Neural progenitor cell (in vitro differentiated cells): ENCODE data around the gene CHAF1B. TPM values are rescaled to one million over a fixed set of nuclear protein-coding genes. Genes with fewer than 3 reads are reported as not detected.
"Not testable (repeated sequence)": the region's sequence is repeated elsewhere in the genome, so short reads cannot be mapped to it uniquely, and the experiment has no call there.

Experiments used
- DNase-seq: peaks from one replicate; pipeline ENCODE4 v3.0.0-alpha.2; 2016; ENCODE audit warnings: low spot score
- H2AFZ ChIP-seq: fragments of 200-600 bp; sonication (generic); replicated peaks from 2 replicates; pipeline ENCODE4 v1.6.1; 2016; ENCODE audit warnings: antibody characterized with exemption
- H3F3A ChIP-seq: fragments of 200-600 bp; sonication (generic); 2 replicates; pipeline ENCODE4 v1.6.1; 2016; ENCODE audit warnings: antibody characterized with exemption, low read depth
- H3K27ac ChIP-seq: fragments of 200-600 bp; sonication (generic); 2 replicates; pipeline ENCODE4 v1.5.1; 2016; ENCODE audit warnings: mild to moderate bottlenecking
- H3K27me3 ChIP-seq: fragments of 200-600 bp; sonication (generic); 2 replicates; pipeline ENCODE4 v1.6.1; 2016; ENCODE audit warnings: mild to moderate bottlenecking, moderate library complexity
- H3K36me3 ChIP-seq: fragments of 200-600 bp; sonication (generic); 2 replicates; pipeline ENCODE4 v1.5.1; 2016
- H3K4me1 ChIP-seq: fragments of 200-600 bp; sonication (generic); 2 replicates; pipeline ENCODE4 v1.6.1; 2016; ENCODE audit warnings: mixed run types
- H3K4me2 ChIP-seq: fragments of 200-600 bp; sonication (generic); 2 replicates; pipeline ENCODE4 v1.6.1; 2016
- H3K4me3 ChIP-seq: fragments of 200-600 bp; sonication (generic); 2 replicates; pipeline ENCODE4 v1.5.1; 2016
- H3K79me2 ChIP-seq: fragments of 200-600 bp; sonication (generic); 2 replicates; pipeline ENCODE4 v1.6.1; 2016; ENCODE audit warnings: low read depth
- H3K9ac ChIP-seq: fragments of 200-600 bp; sonication (generic); 2 replicates; pipeline ENCODE4 v1.6.1; 2016
- H3K9me3 ChIP-seq: fragments of 200-600 bp; sonication (generic); 2 replicates; pipeline ENCODE4 v1.5.1; 2016; ENCODE audit warnings: low read depth
- H4K20me1 ChIP-seq: fragments of 200-600 bp; sonication (generic); 2 replicates; pipeline ENCODE4 v1.6.1; 2016; ENCODE audit warnings: low read depth
- H3K27ac Mint-ChIP-seq: 3 replicates; pipeline ENCODE4 v1.8.0; 2021; ENCODE audit warnings: mixed read lengths
- H3K27me3 Mint-ChIP-seq: 2 replicates; pipeline ENCODE4 v1.8.0; 2022; ENCODE audit warnings: low read depth, mild to moderate bottlenecking, inconsistent platforms, moderate library complexity, mixed read lengths; ENCODE audit not compliant: insufficient read depth
- H3K36me3 Mint-ChIP-seq: 3 replicates; pipeline ENCODE4 v1.8.0; 2021; ENCODE audit warnings: mixed read lengths
- H3K4me1 Mint-ChIP-seq: 3 replicates; pipeline ENCODE4 v1.8.0; 2021; ENCODE audit warnings: mixed read lengths
- H3K4me3 Mint-ChIP-seq: 3 replicates; pipeline ENCODE4 v1.8.0; 2021; ENCODE audit warnings: mild to moderate bottlenecking, moderate library complexity, mixed read lengths
- H3K9me3 Mint-ChIP-seq: 3 replicates; pipeline ENCODE4 v1.8.0; 2020; ENCODE audit warnings: mixed read lengths
- CTCF ChIP-seq: fragments of 200-600 bp; sonication (generic); IDR thresholded peaks from 2 replicates; pipeline ENCODE4 v1.5.1; 2017; ENCODE audit warnings: antibody characterized with exemption, mild to moderate bottlenecking
- EZH2 ChIP-seq: fragments of 200-600 bp; sonication (generic); IDR thresholded peaks from 2 replicates; pipeline ENCODE4 v1.6.1; 2017; ENCODE audit warnings: antibody characterized with exemption, mild to moderate bottlenecking, moderate library complexity
- EZH2phosphoT487 ChIP-seq: fragments of 200-600 bp; sonication (generic); IDR thresholded peaks from 2 replicates; pipeline ENCODE4 v1.6.1; 2017; ENCODE audit warnings: antibody characterized with exemption
- total RNA-seq: library from RNA; depleted of rRNA; stranded (reverse); fragments of >200 nt; gene quantifications from 2 replicates; pipeline ENCODE4 v1.2.3, GENCODE V29; 2015; ENCODE audit warnings: low replicate concordance

Gene CHAF1B
- total RNA-seq: 19.4 and 26.1 TPM in 2 replicates

DNA sequence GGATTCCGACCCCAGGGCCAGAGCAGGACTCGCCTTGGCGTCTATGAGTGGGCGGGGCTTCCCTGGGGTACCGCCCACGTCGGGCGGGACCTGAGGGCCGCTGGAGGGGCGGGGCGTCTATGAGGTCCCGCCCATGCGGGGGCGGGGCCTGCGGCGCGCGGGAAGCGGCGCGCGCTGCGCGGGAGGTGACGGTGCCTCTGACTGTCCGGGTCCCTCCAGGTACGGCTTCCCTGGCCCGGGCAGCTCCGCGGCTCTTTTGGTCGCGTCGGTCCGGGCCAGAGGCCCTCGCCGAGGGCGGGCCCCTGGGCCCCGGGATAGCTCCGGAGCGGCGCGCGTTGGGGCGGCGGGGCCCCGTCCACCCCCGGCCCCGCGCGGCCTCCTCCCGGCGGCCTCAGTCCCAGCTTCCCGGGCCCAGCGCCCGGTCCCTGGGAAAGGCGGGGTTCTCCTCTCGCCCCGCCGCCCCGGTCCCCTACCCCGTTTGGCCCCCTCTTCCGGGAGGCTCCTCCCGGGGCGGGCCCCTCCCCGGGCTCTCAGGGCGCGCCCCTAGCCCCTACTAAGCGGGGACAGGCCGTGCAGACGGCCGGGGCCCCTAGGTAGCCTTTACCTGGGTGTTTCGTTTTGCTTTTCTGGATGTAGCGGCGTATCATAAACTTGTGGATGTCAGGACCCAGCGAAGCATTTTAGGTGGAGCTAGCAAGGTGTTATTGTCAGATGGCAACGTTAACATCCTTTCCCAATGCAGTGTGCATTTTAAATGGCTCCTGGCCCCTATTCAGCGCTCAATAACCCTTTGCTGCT is at the start of gene CHAF1B:
TSS of gene CHAF1B (plus strand) at position 160 of the 798 bp plus-strand sequence. CDS start 745 bp downstream, outside the sequence.
- Histone ChIP-seq H3K36me3 (no peaks in the 10 kb centered on the region), H3K4me2 (peak within 1 kb of the TSS; percentile 99), H3K4me1 (no peaks in the 10 kb centered on the region), H4K20me1 (peaks cover 3% of the 10 kb centered on the region), H3K9ac (peak within 1 kb of the TSS; percentile 59), H2AFZ (peak within 1 kb of the TSS; percentile 82), H3K9me3 (no peaks in the 10 kb centered on the region), H3K79me2 (peaks cover 4% of the 10 kb centered on the region), H3K27me3 (peaks cover 9% of the 10 kb centered on the region), H3F3A (peaks cover 22% of the 10 kb centered on the region), H3K4me3 (peak within 1 kb of the TSS; percentile 93), H3K27ac (no peak within 1 kb of the TSS)
- no peak within 1 kb of the TSS for H3K27ac Mint-ChIP-seq
- TF ChIP-seq CTCF: no peak
- TF ChIP-seq EZH2: no peak
- TF ChIP-seq EZH2phosphoT487: no peak
- H3K4me1 Mint-ChIP-seq: peaks cover 15% of the 10 kb centered on the region
- DNase-seq: peak; percentile 92
- peak within 1 kb of the TSS; percentile 90 for H3K4me3 Mint-ChIP-seq
- no peaks in the 10 kb centered on the region for H3K27me3 Mint-ChIP-seq
- H3K36me3 Mint-ChIP-seq: peaks cover 17% of the 10 kb centered on the region
- H3K9me3 Mint-ChIP-seq: no peaks in the 10 kb centered on the region

DNA sequence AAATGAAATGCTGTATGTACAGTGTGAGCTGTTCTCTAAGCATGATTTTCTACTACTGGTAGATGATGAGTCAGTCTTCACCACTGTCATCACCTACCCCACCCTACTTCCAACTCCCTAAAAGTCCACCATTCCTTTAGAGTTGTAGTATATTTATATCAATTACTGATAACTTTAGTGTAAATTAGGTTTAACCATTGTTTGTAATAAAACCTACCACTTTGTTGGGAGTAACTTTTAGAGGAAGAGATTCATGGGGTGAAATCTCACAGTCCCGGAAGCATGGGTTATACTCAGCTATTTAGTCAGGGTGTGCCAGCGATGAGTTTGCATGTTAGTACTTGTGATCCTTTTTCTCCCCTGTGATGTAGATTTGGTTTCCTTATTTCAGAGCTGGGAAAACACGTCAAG is 48.1 kb upstream of the CHAF1B start:
- H3K4me2 ChIP-seq: no peak overlapping the region
- no peak overlapping the region for H3K4me3 ChIP-seq
- Mint-ChIP-seq H3K9me3 (no peaks in the 10 kb centered on the region), H3K4me1 (no peaks in the 10 kb centered on the region), H3K27ac (no peak overlapping the region), H3K27me3 (peaks cover 3% of the 10 kb centered on the region), H3K4me3 (no peak overlapping the region), H3K36me3 (peaks cover 38% of the 10 kb centered on the region)
- no peaks in the 10 kb centered on the region for H3K9me3 ChIP-seq
- H4K20me1 ChIP-seq: peaks cover 36% of the 10 kb centered on the region
- H3F3A ChIP-seq: no peaks in the 10 kb centered on the region
- H3K27me3 ChIP-seq: no peaks in the 10 kb centered on the region
- no peak overlapping the region for H3K9ac ChIP-seq
- no peak overlapping the region for H3K27ac ChIP-seq
- TF ChIP-seq EZH2phosphoT487 (no peak), EZH2 (no peak), CTCF (no peak)
- peaks cover 62% of the 10 kb centered on the region for H3K79me2 ChIP-seq
- peaks cover 30% of the 10 kb centered on the region for H3K36me3 ChIP-seq
- H2AFZ ChIP-seq: no peak overlapping the region
- H3K4me1 ChIP-seq: no peaks in the 10 kb centered on the region
- no peak for DNase-seq

- Mint-ChIP-seq H3K27ac (no peak overlapping the region), H3K36me3 (peaks cover 28% of the 10 kb centered on the region), H3K4me1 (no peaks in the 10 kb centered on the region), H3K4me3 (no peak overlapping the region), H3K27me3 (peaks cover 3% of the 10 kb centered on the region), H3K9me3 (no peaks in the 10 kb centered on the region)
- peaks cover 18% of the 10 kb centered on the region for H4K20me1 ChIP-seq
- H3K9ac ChIP-seq: no peak overlapping the region
- DNase-seq: no peak
- H3K4me2 ChIP-seq: no peak overlapping the region
- no peaks in the 10 kb centered on the region for H3K27me3 ChIP-seq
- H3K4me3 ChIP-seq: no peak overlapping the region
- H3K79me2 ChIP-seq: peaks cover 43% of the 10 kb centered on the region
- TF ChIP-seq EZH2 (no peak), CTCF (no peak), EZH2phosphoT487 (no peak)
- no peaks in the 10 kb centered on the region for H3K4me1 ChIP-seq
- no peak overlapping the region for H3K27ac ChIP-seq
- no peak overlapping the region for H2AFZ ChIP-seq
- no peaks in the 10 kb centered on the region for H3F3A ChIP-seq
- H3K9me3 ChIP-seq: no peaks in the 10 kb centered on the region
- H3K36me3 ChIP-seq: peaks cover 31% of the 10 kb centered on the region
Observed at GRCh38 chr21:36338975-36339374, 46.2 kb upstream of the CHAF1B start.

- Histone ChIP-seq H3K79me2 (peaks cover 10% of the 10 kb centered on the region), H3K36me3 (peaks cover 31% of the 10 kb centered on the region)
- H3K27ac ChIP-seq, H4K20me1 ChIP-seq, H3K4me1 Mint-ChIP-seq, H3K27me3 Mint-ChIP-seq, H3K27ac Mint-ChIP-seq, H3K4me3 ChIP-seq, DNase-seq, H2AFZ ChIP-seq, H3K4me3 Mint-ChIP-seq, H3K4me1 ChIP-seq, H3K9me3 ChIP-seq, H3K9me3 Mint-ChIP-seq, H3F3A ChIP-seq, H3K9ac ChIP-seq, H3K4me2 ChIP-seq, H3K27me3 ChIP-seq: not testable (repeated sequence)
- H3K36me3 Mint-ChIP-seq: peaks cover 34% of the 10 kb centered on the region
Observed at GRCh38 chr21:36342581-36342980, 42.6 kb upstream of the CHAF1B start.
